Smooth muscle cell (in vitro differentiated cells): ENCODE data around the gene BRIP1. TPM values are rescaled to one million over a fixed set of nuclear protein-coding genes. Genes with fewer than 3 reads are reported as not detected.

ENCODE experiments used
- DNase-seq: peaks from one replicate; lab custom pipeline; 2025; ENCODE audit not compliant: unreplicated experiment; lab: John Stamatoyannopoulos, UW
- H2AFZ ChIP-seq: fragments of 200-600 bp; sonication (generic); 2 replicates; pipeline ENCODE4 v1.6.0; 2016; ENCODE audit warnings: antibody characterized with exemption, low read depth, mild to moderate bottlenecking
- H3F3A ChIP-seq: fragments of 200-600 bp; sonication (generic); 2 replicates; pipeline ENCODE4 v1.6.0; 2017; ENCODE audit warnings: antibody characterized with exemption, low read depth
- H3K27ac ChIP-seq: fragments of 200-600 bp; sonication (generic); 2 replicates; pipeline ENCODE4 v1.5.1; 2016; ENCODE audit warnings: low read depth, mild to moderate bottlenecking
- H3K27me3 ChIP-seq: fragments of 200-600 bp; sonication (generic); 2 replicates; pipeline ENCODE4 v1.6.1; 2016; ENCODE audit warnings: low read depth, mild to moderate bottlenecking
- H3K36me3 ChIP-seq: fragments of 200-600 bp; sonication (generic); 2 replicates; pipeline ENCODE4 v1.5.1; 2016; ENCODE audit warnings: low read depth
- H3K4me1 ChIP-seq: fragments of 200-600 bp; sonication (generic); 2 replicates; pipeline ENCODE4 v1.5.1; 2016; ENCODE audit warnings: low read depth
- H3K4me2 ChIP-seq: fragments of 200-600 bp; sonication (generic); 2 replicates; pipeline ENCODE4 v1.6.0; 2016; ENCODE audit warnings: mild to moderate bottlenecking
- H3K4me3 ChIP-seq: fragments of 200-600 bp; sonication (generic); 2 replicates; pipeline ENCODE4 v1.5.1; 2016; ENCODE audit warnings: mild to moderate bottlenecking
- H3K79me2 ChIP-seq: fragments of 200-600 bp; sonication (generic); 2 replicates; pipeline ENCODE4 v1.6.0; 2016; ENCODE audit warnings: low read depth, mild to moderate bottlenecking
- H3K9ac ChIP-seq: fragments of 200-600 bp; sonication (generic); 2 replicates; pipeline ENCODE4 v1.6.0; 2016; ENCODE audit warnings: low read depth
- H3K9me3 ChIP-seq: fragments of 200-600 bp; sonication (generic); replicated peaks from 2 replicates; pipeline ENCODE4 v1.5.1; 2016; ENCODE audit warnings: low read depth
- H4K20me1 ChIP-seq: fragments of 200-600 bp; sonication (generic); 2 replicates; pipeline ENCODE4 v1.6.0; 2016; ENCODE audit warnings: low read depth
- WGBS: methylation state at CpG from one replicate; pipeline ENCODE4 v1.1.7; 2016; ENCODE audit warnings: low lambda C conversion rate; 5-methylcytosine and 5-hydroxymethylcytosine counted together
- polyA plus RNA-seq: library from polyadenylated mRNA; unstranded; fragments of >200 nt; fragmentation: Nextera tagmentation; extraction: Ambion mirVana; gene quantifications from 2 replicates; pipeline ENCODE4 v1.2.1, GENCODE V29; 2016
- total RNA-seq: library from RNA; depleted of rRNA; stranded (reverse); fragments of >200 nt; gene quantifications from 2 replicates; pipeline ENCODE4 v1.2.3, GENCODE V29; 2014
- TF ChIP-seq, protein P1 (sequence below): fragments of 200-600 bp; sonication (generic); IDR thresholded peaks from 2 replicates; pipeline ENCODE4 v1.5.1; 2017; ENCODE audit warnings: borderline replicate concordance, mild to moderate bottlenecking, antibody characterized with exemption; ENCODE audit not compliant: insufficient read depth, poor library complexity, severe bottlenecking

The BRIP1 gene
- total and polyA plus RNA-seq, 2 experiments from 2014 or later: 0.71 to 9.1 TPM

DNA sequence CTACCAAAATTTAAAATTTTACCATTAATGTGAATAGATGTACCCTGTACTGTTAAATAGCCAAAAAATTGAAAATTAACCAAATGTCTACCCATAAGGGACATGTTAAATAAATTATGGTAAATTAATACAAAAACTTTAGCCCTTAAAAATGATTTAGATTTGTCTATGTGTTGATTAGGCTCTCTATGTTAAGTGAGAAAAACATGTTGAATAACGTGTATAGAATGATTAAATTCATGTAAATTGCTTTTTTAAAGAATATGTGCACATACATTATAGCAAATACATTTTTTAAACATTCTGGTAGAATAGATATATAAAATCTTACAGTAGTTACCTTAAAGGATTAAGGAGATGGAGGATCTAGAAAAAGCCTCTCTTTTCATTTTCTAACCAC, 59.5 kb downstream of the BRIP1 start:
- TF ChIP-seq, protein P1, sequence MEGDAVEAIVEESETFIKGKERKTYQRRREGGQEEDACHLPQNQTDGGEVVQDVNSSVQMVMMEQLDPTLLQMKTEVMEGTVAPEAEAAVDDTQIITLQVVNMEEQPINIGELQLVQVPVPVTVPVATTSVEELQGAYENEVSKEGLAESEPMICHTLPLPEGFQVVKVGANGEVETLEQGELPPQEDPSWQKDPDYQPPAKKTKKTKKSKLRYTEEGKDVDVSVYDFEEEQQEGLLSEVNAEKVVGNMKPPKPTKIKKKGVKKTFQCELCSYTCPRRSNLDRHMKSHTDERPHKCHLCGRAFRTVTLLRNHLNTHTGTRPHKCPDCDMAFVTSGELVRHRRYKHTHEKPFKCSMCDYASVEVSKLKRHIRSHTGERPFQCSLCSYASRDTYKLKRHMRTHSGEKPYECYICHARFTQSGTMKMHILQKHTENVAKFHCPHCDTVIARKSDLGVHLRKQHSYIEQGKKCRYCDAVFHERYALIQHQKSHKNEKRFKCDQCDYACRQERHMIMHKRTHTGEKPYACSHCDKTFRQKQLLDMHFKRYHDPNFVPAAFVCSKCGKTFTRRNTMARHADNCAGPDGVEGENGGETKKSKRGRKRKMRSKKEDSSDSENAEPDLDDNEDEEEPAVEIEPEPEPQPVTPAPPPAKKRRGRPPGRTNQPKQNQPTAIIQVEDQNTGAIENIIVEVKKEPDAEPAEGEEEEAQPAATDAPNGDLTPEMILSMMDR: no peak
- no peak overlapping the region for H2AFZ ChIP-seq
- DNase-seq: no peak
- no peaks in the 10 kb centered on the region for H3K9me3 ChIP-seq
- 90% methylated on average over 1 of the region's 1 CpG for WGBS
- no peaks in the 10 kb centered on the region for H3F3A ChIP-seq
- no peaks in the 10 kb centered on the region for H3K79me2 ChIP-seq
- no peaks in the 10 kb centered on the region for H4K20me1 ChIP-seq
- no peaks in the 10 kb centered on the region for H3K4me1 ChIP-seq
- H3K9ac ChIP-seq: no peak overlapping the region
- H3K4me2 ChIP-seq: no peak overlapping the region
- H3K4me3 ChIP-seq: no peak overlapping the region
- H3K27me3 ChIP-seq: no peaks in the 10 kb centered on the region
- H3K27ac ChIP-seq: no peak overlapping the region
- no peaks in the 10 kb centered on the region for H3K36me3 ChIP-seq

DNA sequence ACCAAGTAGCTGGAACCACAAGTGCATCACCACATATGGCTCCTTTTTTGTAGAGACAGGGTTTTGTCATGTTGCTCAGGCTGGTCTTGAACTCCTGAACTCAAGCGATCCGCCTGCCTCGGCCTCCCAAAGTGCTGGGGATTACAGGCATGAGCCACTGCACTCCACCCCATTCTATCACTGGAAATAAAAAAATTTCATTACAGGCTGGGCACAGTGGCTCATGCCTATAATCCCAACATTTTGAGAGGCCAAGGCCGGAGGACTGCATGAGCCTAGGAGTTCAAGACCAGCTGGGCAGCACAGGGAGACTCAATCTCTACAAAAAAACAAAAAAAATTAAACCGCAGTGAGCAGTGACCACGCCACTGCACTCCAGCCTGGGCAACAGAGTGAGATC, 60.1 kb downstream of the BRIP1 start:
- over 99% methylated on average over 6 of the region's 6 CpGs for WGBS

DNA sequence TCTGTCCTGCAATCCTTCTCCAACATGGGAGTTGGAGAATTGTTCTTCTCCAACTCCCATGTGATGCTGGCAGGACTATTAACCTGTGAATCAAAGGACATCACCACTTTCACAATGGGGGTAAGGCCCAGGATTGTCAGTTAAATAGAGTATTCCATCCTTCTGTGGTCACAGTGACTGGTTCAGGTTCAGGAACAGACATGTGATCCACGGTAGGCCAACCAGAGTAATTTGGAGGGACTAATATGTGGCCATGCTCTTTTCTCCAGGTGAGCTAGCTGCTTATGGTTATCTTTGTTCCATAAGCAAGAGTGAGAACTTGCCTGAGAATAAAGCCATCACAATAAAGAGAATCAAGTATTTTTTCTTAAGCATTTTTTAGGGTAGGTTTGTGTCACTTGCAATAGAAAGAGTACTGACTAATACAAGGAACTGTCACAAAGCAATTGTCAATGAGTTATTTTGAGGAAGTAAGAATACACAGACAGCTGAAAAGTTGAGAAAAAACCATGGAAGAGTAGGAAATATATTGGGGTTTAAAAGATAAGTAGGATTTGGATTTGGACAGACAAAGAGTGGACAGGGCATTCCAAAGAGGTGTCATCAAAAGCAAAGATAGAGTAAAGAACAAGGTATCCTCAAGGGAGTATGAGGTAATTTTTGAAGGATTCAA, 63.4 kb downstream of the BRIP1 start:
- TF ChIP-seq, protein P1: no peak
- Histone ChIP-seq H3K27me3 (no peaks in the 10 kb centered on the region), H3K9me3 (no peaks in the 10 kb centered on the region), H3K4me2 (no peak overlapping the region), H2AFZ (no peak overlapping the region), H3K9ac (no peak overlapping the region), H3K4me1 (no peaks in the 10 kb centered on the region), H3K36me3 (no peaks in the 10 kb centered on the region), H3K4me3 (no peak overlapping the region), H3F3A (no peaks in the 10 kb centered on the region), H3K79me2 (no peaks in the 10 kb centered on the region), H3K27ac (no peak overlapping the region), H4K20me1 (no peaks in the 10 kb centered on the region)
- DNase-seq: no peak
- WGBS: 96% methylated on average over 1 of the region's 1 CpG

More for the DNA sequence above, 60.1 kb downstream of the BRIP1 start:
- Histone ChIP-seq H3F3A (no peaks in the 10 kb centered on the region), H3K36me3 (no peaks in the 10 kb centered on the region), H3K4me1 (no peaks in the 10 kb centered on the region), H2AFZ (no peak overlapping the region), H3K4me3 (no peak overlapping the region), H3K9me3 (no peaks in the 10 kb centered on the region), H3K79me2 (no peaks in the 10 kb centered on the region), H3K27me3 (no peaks in the 10 kb centered on the region), H3K9ac (no peak overlapping the region), H4K20me1 (no peaks in the 10 kb centered on the region), H3K27ac (no peak overlapping the region), H3K4me2 (no peak overlapping the region)
- TF ChIP-seq, protein P1: no peak
- no peak for DNase-seq

DNA sequence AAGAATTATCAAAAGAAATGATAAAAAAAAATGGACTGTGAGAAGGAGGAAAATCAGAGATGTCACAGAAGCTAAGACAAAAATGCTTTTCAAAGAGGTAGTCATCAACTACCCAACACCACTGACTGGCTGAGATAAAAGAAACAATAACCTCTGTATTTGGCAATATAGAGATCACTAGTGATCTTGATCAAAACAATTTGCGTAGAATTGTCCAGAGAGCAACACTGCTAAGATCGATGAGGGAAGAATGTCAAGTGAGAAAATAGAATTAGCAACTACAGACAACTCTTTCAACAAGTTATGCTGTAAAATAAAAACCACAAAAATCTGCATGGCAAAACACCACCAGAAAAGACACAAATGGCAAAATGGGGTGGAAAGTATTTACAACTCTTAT, 66.0 kb downstream of the BRIP1 start:
- 98% methylated on average over 2 of the region's 2 CpGs for WGBS
- H3K4me1 ChIP-seq: no peaks in the 10 kb centered on the region
- no peak overlapping the region for H2AFZ ChIP-seq
- no peaks in the 10 kb centered on the region for H3K9me3 ChIP-seq
- H3F3A ChIP-seq: no peaks in the 10 kb centered on the region
- no peaks in the 10 kb centered on the region for H3K79me2 ChIP-seq
- no peak overlapping the region for H3K27ac ChIP-seq
- H3K27me3 ChIP-seq: no peaks in the 10 kb centered on the region
- TF ChIP-seq, protein P1: no peak
- no peaks in the 10 kb centered on the region for H3K36me3 ChIP-seq
- H3K4me2 ChIP-seq: no peak overlapping the region
- no peak overlapping the region for H3K9ac ChIP-seq
- no peaks in the 10 kb centered on the region for H4K20me1 ChIP-seq
- no peak overlapping the region for H3K4me3 ChIP-seq
- DNase-seq: no peak
